Activated naive CD8-positive, alpha-beta T cell treated with anti-CD3 and anti-CD28 coated beads for 36 hours (primary cell): ENCODE data around the gene CERS4. TPM values are rescaled to one million over a fixed set of nuclear protein-coding genes. Genes with fewer than 3 reads are reported as not detected.
"Not testable (repeated sequence)": the region's sequence is repeated elsewhere in the genome, so short reads cannot be mapped to it uniquely, and the experiment has no call there.

Experiments
- DNase-seq: peaks from one replicate; pipeline ENCODE4 v3.0.0; 2021
- H3K27ac Mint-ChIP-seq: one replicate; pipeline ENCODE4 v1.8.0; 2022; ENCODE audit warnings: mild to moderate bottlenecking, moderate library complexity, mixed read lengths
- H3K27me3 Mint-ChIP-seq: one replicate; pipeline ENCODE4 v1.8.0; 2022; ENCODE audit warnings: mild to moderate bottlenecking, mixed read lengths
- H3K36me3 Mint-ChIP-seq: one replicate; pipeline ENCODE4 v1.8.0; 2021; ENCODE audit warnings: mild to moderate bottlenecking, mixed read lengths
- H3K4me1 Mint-ChIP-seq: one replicate; pipeline ENCODE4 v1.8.0; 2021; ENCODE audit warnings: mixed read lengths
- H3K4me3 Mint-ChIP-seq: one replicate; pipeline ENCODE4 v1.8.0; 2022; ENCODE audit warnings: mild to moderate bottlenecking, moderate library complexity, mixed read lengths
- H3K9me3 Mint-ChIP-seq: one replicate; pipeline ENCODE4 v1.8.0; 2022; ENCODE audit warnings: mixed read lengths
- total RNA-seq, 2 experiments: library from RNA; stranded (reverse); gene quantifications; one replicate each; pipeline ENCODE4 v1.2.3, GENCODE V29; 2021

The CERS4 gene
- total RNA-seq, 2 experiments from 2014 or later: 12.8 to 13.2 TPM

DNA sequence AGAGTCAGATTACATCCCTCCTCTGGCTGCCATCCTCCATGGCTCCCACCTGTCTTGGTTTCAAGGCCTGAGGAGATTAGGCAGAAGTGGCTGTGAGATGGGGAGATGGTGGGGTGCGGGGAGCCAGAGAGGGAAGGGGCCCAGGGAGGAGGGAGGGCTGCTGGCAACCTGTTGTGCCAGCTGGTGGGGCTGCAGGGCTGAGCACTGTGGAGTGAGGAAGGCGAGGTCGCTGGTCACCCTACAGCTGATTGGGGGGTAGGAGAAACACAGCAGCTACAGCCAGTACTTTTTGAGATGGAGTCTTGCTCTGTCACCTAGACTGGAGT lies 50.7 kb downstream of the CERS4 start:
- Mint-ChIP-seq H3K27ac (no peak overlapping the region), H3K36me3 (no peaks in the 10 kb centered on the region), H3K4me3 (no peak overlapping the region), H3K27me3 (no peaks in the 10 kb centered on the region), H3K9me3 (no peaks in the 10 kb centered on the region), H3K4me1 (peaks cover 4% of the 10 kb centered on the region)
- no peak for DNase-seq

DNA sequence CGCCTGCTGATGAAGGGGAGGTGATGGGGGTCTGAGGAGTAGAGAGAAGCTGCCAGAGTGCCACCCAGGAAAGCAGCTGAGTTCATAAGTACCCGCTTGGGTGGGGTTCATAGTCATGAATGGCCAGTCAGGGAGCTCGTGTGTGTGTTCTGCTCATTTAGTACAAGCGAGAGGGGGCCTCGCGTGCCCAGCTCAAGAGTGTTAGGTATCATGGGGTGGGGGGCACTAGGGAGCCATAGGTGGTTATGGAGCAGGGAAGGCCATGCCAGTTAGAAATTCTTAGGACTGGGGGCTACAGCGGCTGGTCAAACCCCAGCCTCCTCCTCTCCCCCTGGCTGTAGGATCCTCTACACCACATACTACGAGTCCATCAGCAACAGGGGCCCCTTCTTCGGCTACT lies 52.2 kb downstream of the CERS4 start:
- no peaks in the 10 kb centered on the region for H3K36me3 Mint-ChIP-seq
- H3K27me3 Mint-ChIP-seq: no peaks in the 10 kb centered on the region
- H3K9me3 Mint-ChIP-seq: no peaks in the 10 kb centered on the region
- H3K4me3 Mint-ChIP-seq: no peak overlapping the region
- no peak for DNase-seq
- peaks cover 14% of the 10 kb centered on the region for H3K4me1 Mint-ChIP-seq
- no peak overlapping the region for H3K27ac Mint-ChIP-seq

DNA sequence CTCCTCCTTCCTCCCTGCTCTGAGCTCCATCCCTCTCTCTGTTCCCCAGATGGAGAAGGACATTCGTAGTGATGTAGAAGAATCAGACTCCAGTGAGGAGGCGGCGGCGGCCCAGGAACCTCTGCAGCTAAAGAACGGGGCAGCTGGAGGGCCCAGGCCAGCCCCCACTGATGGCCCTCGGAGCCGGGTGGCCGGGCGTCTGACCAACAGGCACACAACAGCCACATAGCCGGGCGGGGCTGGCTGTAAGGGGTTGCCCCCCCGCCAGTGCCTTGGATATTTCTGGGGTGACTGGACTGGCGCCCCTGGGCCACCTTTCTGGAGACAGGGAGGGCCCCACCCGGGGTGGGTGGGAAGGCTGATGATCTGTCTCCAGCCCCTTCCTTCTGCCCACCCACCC lies 52.7 kb downstream of the CERS4 start:
- DNase-seq: no peak

DNA sequence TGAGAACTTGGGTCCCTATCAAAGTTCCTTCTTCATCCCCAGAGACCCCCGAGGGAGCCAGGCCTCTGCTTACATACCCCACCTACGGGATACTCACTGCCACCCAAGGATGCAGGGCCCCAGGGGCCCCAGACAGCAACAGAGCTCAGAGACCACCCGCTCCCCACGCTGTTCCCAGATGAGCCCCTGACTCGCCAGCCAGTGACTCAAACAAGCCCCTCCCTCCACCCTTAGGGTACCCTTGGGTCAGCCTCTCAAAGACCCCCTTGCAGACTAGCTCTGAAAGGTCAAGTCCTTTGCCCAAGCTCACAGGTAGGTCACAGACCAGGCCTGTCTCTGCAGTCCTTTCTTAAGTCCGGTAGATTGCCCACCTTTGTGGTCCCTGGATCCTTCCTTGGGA lies 53.3 kb downstream of the CERS4 start:
- H3K36me3 Mint-ChIP-seq: no peaks in the 10 kb centered on the region
- H3K4me1 Mint-ChIP-seq: peaks cover 14% of the 10 kb centered on the region
- DNase-seq: no peak
- no peak overlapping the region for H3K4me3 Mint-ChIP-seq
- no peak overlapping the region for H3K27ac Mint-ChIP-seq
- H3K9me3 Mint-ChIP-seq: no peaks in the 10 kb centered on the region
- no peaks in the 10 kb centered on the region for H3K27me3 Mint-ChIP-seq

More for the DNA sequence above, 52.7 kb downstream of the CERS4 start:
- Mint-ChIP-seq H3K27ac (no peak overlapping the region), H3K4me3 (no peak overlapping the region), H3K9me3 (no peaks in the 10 kb centered on the region), H3K27me3 (no peaks in the 10 kb centered on the region), H3K36me3 (no peaks in the 10 kb centered on the region), H3K4me1 (peaks cover 14% of the 10 kb centered on the region)

DNA sequence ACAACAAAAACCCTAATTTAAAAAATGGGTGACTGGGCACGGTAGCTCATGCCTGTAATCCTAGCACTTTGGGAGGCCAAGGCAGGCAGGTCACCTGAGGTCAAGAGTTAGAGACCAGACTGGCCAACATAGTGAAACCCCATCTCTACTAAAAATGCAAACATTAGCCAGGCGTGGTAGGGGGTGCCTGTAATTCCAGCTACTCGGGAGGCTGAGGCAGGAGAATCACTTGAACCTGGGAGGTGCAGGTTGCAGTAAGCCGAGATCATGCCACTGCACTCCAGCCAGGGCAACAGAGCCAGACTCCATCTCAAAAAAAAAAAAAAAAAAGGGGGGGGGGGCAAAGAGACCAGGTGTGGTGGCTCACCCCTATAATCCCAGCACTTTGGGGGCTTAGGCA lies 55.1 kb downstream of the CERS4 start:
- not testable (repeated sequence) for H3K9me3 Mint-ChIP-seq, H3K27me3 Mint-ChIP-seq, H3K4me3 Mint-ChIP-seq, H3K27ac Mint-ChIP-seq, DNase-seq, H3K36me3 Mint-ChIP-seq
- H3K4me1 Mint-ChIP-seq: peaks cover 20% of the 10 kb centered on the region

DNA sequence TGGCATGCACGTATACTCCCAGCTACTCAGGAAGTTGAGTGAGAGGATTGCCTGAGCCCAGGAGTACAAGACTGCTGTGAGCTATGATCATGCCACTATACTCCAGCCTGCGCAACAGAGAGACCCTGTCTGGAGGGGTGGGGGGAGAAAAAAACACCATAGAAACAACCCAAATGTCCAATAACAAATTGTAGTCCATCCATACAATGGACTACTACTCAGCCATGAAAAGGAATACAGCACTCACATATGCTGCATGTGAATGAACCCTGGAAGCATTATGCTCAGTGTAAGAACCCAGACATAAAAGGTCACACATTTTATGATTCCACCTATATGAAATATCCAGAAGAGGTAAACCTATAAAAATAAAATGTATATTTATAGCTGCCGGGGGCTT lies 56.7 kb downstream of the CERS4 start:
- no peak for DNase-seq
- H3K4me1 Mint-ChIP-seq: peaks cover 24% of the 10 kb centered on the region
- H3K27ac Mint-ChIP-seq: no peak overlapping the region
- H3K9me3 Mint-ChIP-seq: no peaks in the 10 kb centered on the region
- H3K36me3 Mint-ChIP-seq: no peaks in the 10 kb centered on the region
- no peak overlapping the region for H3K4me3 Mint-ChIP-seq
- no peaks in the 10 kb centered on the region for H3K27me3 Mint-ChIP-seq

DNA sequence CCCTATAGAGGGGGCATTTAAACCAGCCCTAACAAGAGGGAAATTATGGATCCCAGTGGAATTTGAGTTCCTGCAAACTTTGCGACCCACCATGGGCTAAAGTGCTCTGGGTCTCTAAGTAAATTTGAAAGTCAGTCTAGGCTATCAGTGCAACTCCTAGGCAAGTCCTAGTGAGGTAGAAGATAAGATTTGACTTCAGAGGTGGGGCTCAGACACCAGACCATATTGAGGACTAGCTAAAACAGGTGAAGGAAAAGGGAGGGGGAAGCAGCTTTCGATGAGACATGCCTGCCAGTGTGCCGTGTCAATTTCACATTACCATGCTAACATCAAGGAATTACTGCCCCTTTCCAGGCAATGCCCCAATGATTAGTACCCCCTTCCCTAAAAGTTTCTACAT lies 60.6 kb downstream of the CERS4 start:
- no peaks in the 10 kb centered on the region for H3K9me3 Mint-ChIP-seq
- peak overlapping the region; percentile 81 for H3K4me3 Mint-ChIP-seq
- H3K4me1 Mint-ChIP-seq: peaks cover 22% of the 10 kb centered on the region
- peaks cover 2% of the 10 kb centered on the region for H3K36me3 Mint-ChIP-seq
- peak overlapping the region; percentile 95 for H3K27ac Mint-ChIP-seq
- no peak for DNase-seq
- no peaks in the 10 kb centered on the region for H3K27me3 Mint-ChIP-seq

DNA sequence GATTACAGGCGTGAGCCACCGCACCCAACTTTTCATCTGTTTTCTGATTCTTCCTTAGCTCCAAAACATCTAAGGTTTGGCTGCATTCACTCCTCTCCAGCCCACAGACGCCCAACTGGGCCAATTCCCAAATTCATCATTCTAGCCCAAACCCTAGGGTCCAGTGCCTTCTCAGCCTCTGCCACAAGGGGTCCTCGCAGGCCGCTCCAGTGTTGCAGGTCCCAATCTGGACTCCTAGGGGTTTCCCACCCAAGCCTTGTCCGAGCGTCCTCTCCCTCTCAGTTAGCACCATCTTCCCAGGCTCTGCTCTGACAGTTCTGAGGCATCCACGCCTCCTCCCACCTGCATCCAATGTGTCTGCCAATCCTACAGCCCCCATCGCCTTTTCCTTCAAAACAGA lies 67.3 kb downstream of the CERS4 start:
- not testable (repeated sequence) for H3K9me3 Mint-ChIP-seq, H3K4me3 Mint-ChIP-seq, H3K27ac Mint-ChIP-seq, H3K36me3 Mint-ChIP-seq, H3K4me1 Mint-ChIP-seq, H3K27me3 Mint-ChIP-seq, DNase-seq

DNA sequence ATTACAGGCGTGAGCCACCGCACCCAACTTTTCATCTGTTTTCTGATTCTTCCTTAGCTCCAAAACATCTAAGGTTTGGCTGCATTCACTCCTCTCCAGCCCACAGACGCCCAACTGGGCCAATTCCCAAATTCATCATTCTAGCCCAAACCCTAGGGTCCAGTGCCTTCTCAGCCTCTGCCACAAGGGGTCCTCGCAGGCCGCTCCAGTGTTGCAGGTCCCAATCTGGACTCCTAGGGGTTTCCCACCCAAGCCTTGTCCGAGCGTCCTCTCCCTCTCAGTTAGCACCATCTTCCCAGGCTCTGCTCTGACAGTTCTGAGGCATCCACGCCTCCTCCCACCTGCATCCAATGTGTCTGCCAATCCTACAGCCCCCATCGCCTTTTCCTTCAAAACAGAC lies 82.2 kb downstream of the CERS4 start:
- H3K27ac Mint-ChIP-seq, H3K4me3 Mint-ChIP-seq, H3K27me3 Mint-ChIP-seq, DNase-seq, H3K4me1 Mint-ChIP-seq, H3K9me3 Mint-ChIP-seq, H3K36me3 Mint-ChIP-seq: not testable (repeated sequence)

DNA sequence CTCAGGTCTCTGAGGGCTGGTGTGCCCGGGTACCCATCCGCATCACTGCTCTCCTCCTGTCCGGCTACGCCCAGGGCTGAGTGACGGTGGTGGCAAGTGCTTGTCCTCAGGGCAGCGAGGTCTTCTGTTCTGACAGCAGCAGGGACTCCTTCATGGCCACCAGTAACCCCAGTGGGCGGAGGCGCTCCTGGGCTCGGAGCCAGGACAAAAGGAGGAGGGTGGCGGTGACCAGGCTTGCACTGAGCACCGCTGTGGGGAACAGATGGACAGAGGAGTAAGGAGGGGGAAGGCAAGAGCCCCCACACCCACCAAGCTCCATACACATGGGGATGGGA lies 93.2 kb downstream of the CERS4 start:
- H3K4me3 Mint-ChIP-seq: no peak overlapping the region
- no peaks in the 10 kb centered on the region for H3K27me3 Mint-ChIP-seq
- peaks cover 18% of the 10 kb centered on the region for H3K4me1 Mint-ChIP-seq
- H3K36me3 Mint-ChIP-seq: peaks cover 16% of the 10 kb centered on the region
- H3K27ac Mint-ChIP-seq: no peak overlapping the region
- H3K9me3 Mint-ChIP-seq: no peaks in the 10 kb centered on the region
- no peak for DNase-seq

DNA sequence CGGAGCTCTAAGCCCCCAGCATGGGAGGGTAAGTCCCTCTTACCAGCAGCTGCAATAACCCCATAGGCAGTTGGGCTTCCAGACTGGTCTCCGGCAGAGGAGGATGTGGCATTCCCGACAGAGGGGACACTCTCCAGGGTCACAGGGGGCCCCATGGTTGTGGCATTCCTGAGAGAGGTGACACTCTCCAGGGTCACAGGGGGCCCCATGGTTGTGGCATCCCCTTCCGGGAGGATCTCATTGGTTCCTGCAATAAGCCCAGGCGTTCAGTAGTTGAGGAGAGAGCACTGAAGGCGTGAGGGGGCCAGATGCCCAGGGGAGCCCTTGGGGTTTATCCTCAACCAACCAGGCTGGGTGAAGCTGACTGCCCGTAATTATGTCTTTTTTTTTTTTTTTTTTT lies 93.6 kb downstream of the CERS4 start:
- DNase-seq: no peak
- Mint-ChIP-seq H3K9me3 (no peaks in the 10 kb centered on the region), H3K27ac (no peak overlapping the region), H3K4me1 (peaks cover 22% of the 10 kb centered on the region), H3K4me3 (no peak overlapping the region), H3K27me3 (no peaks in the 10 kb centered on the region), H3K36me3 (peaks cover 21% of the 10 kb centered on the region)

DNA sequence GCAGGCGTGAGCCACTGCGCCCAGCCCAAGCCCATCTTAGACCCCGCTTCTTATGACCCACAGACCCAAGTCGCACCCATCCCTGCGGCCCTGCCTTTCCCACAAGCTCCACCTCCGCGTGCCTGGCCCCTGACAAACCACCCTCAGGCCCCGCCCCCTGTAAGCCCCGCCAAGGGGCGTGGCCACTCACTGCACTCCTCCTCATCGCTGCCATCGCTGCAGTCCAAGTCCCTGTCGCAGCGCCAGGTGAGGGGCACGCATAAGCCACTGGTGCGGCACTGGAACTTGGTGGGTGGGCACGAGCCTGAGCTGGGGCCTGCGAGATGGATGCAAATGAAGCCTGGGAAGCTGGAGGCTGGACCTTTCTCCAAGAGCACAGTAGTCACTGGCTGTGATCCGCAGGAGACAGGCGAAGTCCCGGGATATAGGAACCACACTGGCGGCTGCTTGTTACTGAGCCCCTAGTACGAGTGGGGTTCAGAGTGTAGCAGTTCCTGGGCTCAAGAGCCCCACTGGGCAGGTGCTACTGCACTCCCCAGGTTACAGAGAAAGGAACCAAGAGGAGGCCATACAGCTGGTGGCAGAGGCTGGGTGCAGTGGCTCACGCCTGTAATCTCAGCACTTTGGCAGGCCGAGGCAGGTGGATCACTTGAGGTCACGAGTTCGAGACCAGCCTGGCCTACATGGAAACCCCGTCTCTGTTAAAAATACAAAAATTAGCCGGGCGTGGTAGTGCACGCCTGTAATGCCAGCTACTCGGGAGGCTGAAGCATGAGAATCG lies 95.9 kb downstream of the CERS4 start:
- peaks cover 34% of the 10 kb centered on the region for H3K4me1 Mint-ChIP-seq
- H3K27ac Mint-ChIP-seq: peak overlapping the region; percentile 43
- DNase-seq: peak; percentile 55
- H3K36me3 Mint-ChIP-seq: peaks cover 28% of the 10 kb centered on the region
- no peak overlapping the region for H3K4me3 Mint-ChIP-seq
- H3K27me3 Mint-ChIP-seq: no peaks in the 10 kb centered on the region
- no peaks in the 10 kb centered on the region for H3K9me3 Mint-ChIP-seq

DNA sequence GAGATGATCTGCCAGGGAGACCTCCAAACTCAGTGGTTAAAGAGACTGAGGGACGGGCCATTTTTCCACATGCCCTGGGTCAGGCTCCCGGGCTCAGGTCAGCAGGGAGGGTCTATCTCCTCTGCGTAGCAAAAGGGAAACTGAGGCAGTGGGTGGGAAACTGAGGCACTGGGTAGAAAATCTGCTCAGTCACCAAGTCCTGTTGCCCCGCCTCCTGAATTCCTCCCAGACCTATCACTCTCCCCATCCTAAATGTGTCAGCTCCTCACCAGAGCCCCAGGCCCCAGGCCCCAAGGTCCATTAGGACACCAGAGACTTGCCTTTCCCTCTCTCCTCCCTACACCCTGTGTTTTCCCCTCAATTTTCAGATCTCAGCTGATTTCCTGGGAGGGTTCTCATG lies 96.6 kb downstream of the CERS4 start:
- peak overlapping the region; percentile 42 for H3K27ac Mint-ChIP-seq
- no peak for DNase-seq
- H3K27me3 Mint-ChIP-seq: no peaks in the 10 kb centered on the region
- peaks cover 34% of the 10 kb centered on the region for H3K4me1 Mint-ChIP-seq
- peaks cover 28% of the 10 kb centered on the region for H3K36me3 Mint-ChIP-seq
- H3K9me3 Mint-ChIP-seq: no peaks in the 10 kb centered on the region
- H3K4me3 Mint-ChIP-seq: peak overlapping the region; percentile 94

DNA sequence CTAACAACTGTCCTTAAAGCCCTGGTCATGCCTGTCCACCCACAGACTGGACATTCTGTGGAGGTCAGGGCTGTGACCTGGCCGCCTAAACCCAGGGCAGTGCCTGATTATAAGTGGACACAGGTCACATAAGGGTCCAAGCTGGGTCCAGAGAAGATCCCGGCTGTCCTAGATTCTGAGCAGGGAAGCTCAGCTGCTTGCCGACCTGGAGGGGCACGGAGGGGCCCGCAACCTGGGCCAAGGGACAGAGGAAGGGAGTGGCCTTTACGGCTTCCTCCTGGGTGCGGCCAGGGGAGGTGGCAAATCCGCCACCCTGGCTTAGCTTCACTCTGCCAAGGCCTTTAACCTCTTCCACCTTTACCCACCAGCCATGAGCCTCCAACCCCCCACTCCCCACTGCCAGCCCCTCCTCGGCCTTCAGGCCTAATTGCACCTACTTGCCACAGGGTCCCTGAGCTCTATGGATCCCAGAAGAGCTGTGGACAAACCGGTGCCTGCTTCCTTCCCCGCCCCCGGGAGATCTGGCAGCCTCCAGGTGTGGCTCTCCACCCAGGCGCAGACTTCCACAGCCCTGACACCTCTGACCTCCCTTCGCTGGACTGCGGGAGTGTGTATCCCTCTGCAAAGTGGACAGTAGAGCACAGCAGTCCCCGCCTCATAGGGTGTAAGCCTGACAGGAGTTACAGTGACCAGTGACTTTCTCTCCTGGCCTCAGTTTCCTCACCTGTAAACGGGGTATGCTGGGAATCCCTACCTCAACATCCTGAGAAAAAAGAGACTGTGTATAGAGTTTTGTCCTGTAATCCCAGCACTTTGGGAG lies 97.3 kb downstream of the CERS4 start:
- H3K36me3 Mint-ChIP-seq: peaks cover 32% of the 10 kb centered on the region
- peak overlapping the region; percentile 94 for H3K4me3 Mint-ChIP-seq
- DNase-seq: no peak
- H3K27me3 Mint-ChIP-seq: no peaks in the 10 kb centered on the region
- H3K4me1 Mint-ChIP-seq: peaks cover 34% of the 10 kb centered on the region
- H3K9me3 Mint-ChIP-seq: no peaks in the 10 kb centered on the region
- peak overlapping the region; percentile 97 for H3K27ac Mint-ChIP-seq

DNA sequence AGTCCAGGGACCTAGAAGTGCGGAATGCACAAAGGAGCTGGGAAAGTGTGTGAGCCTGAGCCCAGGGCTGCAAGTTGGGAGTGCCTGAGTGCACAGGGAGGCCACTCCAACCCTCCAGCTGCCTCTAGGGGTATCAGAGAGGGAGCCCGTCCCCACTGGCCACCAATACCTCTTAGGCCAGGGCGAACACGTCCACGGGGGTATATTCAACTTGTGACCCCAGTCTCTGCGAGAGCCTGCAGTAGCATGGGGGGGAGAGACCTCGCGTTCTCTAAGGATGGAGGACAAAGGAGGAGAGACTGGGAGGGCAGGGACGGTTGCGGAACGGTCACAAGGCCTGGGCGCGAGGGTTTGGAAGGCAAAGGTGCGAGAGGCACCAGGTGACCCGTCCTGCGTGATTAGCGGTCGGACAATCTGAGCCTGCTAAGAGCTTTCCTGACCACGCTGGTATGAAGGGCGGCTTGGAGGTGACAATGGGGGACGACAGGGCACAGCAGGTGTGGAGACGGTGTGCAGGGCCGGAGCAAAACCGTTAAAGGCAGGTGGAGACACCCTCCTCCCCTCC lies 98.3 kb downstream of the CERS4 start:
- DNase-seq: no peak
- H3K27ac Mint-ChIP-seq: peak overlapping the region; percentile 97
- H3K4me3 Mint-ChIP-seq: peak overlapping the region; percentile 94
- no peaks in the 10 kb centered on the region for H3K9me3 Mint-ChIP-seq
- peaks cover 34% of the 10 kb centered on the region for H3K4me1 Mint-ChIP-seq
- H3K27me3 Mint-ChIP-seq: no peaks in the 10 kb centered on the region
- peaks cover 32% of the 10 kb centered on the region for H3K36me3 Mint-ChIP-seq
